Muscle of arm (tissue), 12 donors: ENCODE results near the gene TARBP2. TPM values are rescaled to one million over a fixed set of nuclear protein-coding genes. Genes with fewer than 3 reads are reported as not detected.
"Not testable (repeated sequence)": the region's sequence is repeated elsewhere in the genome, so short reads cannot be mapped to it uniquely, and the experiment has no call there.

ENCODE experiments used
- DNase-seq: peaks from one replicate; pipeline ENCODE4 v3.0.0-alpha.2; 2013
- polyA plus RNA-seq, 12 donors: library from polyadenylated mRNA; unstranded; fragments of 120-200 nt; gene quantifications; one replicate each; pipeline ENCODE4 v1.2.1, GENCODE V29; 2013; ENCODE audit not compliant: insufficient read length in 12 of 12

The TARBP2 gene
- polyA plus RNA-seq, 12 donors: 16.6 to 27.2 (median 23.1) TPM; not detected in 1

GRCh38 chr12:53468282-53468681 lies 32.8 kb upstream of the TARBP2 start:
- no peak for DNase-seq

GRCh38 chr12:53472056-53472582 lies 29.0 kb upstream of the TARBP2 start:
- no peak for DNase-seq

- DNase-seq: no peak
These were observed 27.0 kb upstream of the TARBP2 start for GRCh38 chr12:53474077-53474476.

GRCh38 chr12:53474819-53475218 lies 26.3 kb upstream of the TARBP2 start:
- no peak for DNase-seq

GRCh38 chr12:53476769-53477209 lies 24.3 kb upstream of the TARBP2 start:
- no peak for DNase-seq

- DNase-seq: no peak
These were observed 22.2 kb upstream of the TARBP2 start for GRCh38 chr12:53478865-53479264.

- no peak for DNase-seq
These were observed 21.8 kb upstream of the TARBP2 start for GRCh38 chr12:53479331-53479730.

- no peak for DNase-seq
These were observed 20.3 kb upstream of the TARBP2 start for GRCh38 chr12:53480491-53481442.

GRCh38 chr12:53481458-53481857 lies 19.6 kb upstream of the TARBP2 start:
- not testable (repeated sequence) for DNase-seq

- no peak for DNase-seq
These were observed 19.0 kb upstream of the TARBP2 start for GRCh38 chr12:53481939-53482586.

- DNase-seq: no peak
These were observed 18.4 kb upstream of the TARBP2 start for GRCh38 chr12:53482626-53483168.

GRCh38 chr12:53483225-53483978 lies 17.7 kb upstream of the TARBP2 start:
- DNase-seq: no peak

- DNase-seq: no peak
These were observed 17.1 kb upstream of the TARBP2 start for GRCh38 chr12:53483979-53484377.

GRCh38 chr12:53484686-53485575 lies 16.2 kb upstream of the TARBP2 start:
- no peak for DNase-seq

- no peak for DNase-seq
These were observed 14.9 kb upstream of the TARBP2 start for GRCh38 chr12:53485955-53486735.

- DNase-seq: no peak
These were observed 14.2 kb upstream of the TARBP2 start for GRCh38 chr12:53486736-53487487.

GRCh38 chr12:53489242-53489864 lies 11.7 kb upstream of the TARBP2 start:
- no peak for DNase-seq

- no peak for DNase-seq
These were observed 8.9 kb upstream of the TARBP2 start for GRCh38 chr12:53492188-53492587.
